ENCODE measurements around the gene CCNY.

Gene CCNY

DNA sequence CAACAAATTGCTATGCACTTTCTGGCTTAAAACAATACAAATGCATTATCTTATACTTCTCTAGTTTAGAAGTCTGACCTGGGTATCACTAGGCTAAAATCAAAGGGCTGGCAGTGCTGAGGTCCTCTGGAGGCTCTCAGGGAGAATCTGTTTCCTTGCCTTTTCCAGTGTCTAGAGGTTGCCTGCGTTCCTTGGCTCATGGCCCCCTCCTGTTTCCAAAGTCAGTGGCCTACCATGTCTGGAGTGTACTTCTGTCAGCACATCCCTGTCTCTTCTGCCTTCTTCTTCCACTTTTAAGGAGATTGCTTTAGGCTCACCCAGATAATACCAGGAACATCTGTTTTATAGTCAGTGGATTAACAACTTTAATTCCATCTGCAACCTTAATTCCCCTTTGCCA, 52.4 kb downstream of the CCNY start:
- Histone ChIP-seq H3K27ac (ENCODE audit: low read length) (no peak overlapping the region), H3K36me3 (ENCODE audit: control insufficient read depth in 1 of 2, insufficient read depth in 2 of 2, low read length in 2 of 2) (no peaks in the 10 kb centered on the region), H3K4me3 (ENCODE audit: low read depth in 1 of 2, low read length in 2 of 2) (no peak overlapping the region), H3K4me1 (ENCODE audit: control insufficient read depth in 1 of 2, insufficient read depth in 2 of 2, low read length in 2 of 2) (peaks cover 0 to 20% of the 10 kb centered on the region in 2 donors), H3K27me3 (ENCODE audit: low read depth, low read length) (no peaks in the 10 kb centered on the region), H3K9me3 (ENCODE audit: control insufficient read depth in 1 of 2, low read length in 2 of 2) (no peaks in the 10 kb centered on the region)

DNA sequence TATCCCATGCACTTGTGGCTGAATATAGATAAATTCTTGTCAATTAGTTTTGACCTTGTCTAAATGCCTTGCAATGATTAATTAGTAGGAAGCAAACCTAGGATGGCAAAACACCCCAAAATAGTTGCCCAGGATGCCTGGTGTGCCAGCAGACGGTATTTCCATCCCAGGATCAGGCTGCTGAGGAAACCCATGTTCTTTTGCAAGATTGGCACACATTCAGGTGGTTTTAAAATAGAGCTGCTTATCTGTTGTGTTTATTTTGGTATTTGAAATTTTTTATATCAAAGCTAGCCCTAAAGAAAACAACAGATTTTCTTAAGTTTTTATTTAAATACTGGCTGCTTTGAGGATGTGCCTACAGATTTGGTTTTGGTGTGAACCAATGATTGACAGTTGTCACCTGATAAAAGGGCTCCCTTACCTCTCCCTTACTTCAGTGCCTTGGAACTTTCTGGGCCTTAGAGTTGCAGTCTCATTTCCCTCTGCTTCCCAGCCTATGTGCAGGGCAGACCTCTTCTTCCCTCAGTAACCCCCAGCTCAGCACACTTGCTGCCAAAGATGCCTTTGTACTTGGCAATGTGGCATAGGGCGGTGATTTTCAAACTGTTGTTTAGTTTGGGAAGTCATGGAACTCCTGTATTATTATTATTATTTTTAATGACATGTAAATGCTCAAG, 54.0 kb downstream of the CCNY start:
- Histone ChIP-seq H3K9me3 (ENCODE audit: control insufficient read depth in 1 of 2, low read length in 2 of 2) (no peaks in the 10 kb centered on the region), H3K4me1 (ENCODE audit: control insufficient read depth in 1 of 2, insufficient read depth in 2 of 2, low read length in 2 of 2) (peaks cover 0 to 20% of the 10 kb centered on the region in 2 donors), H3K27ac (ENCODE audit: low read length) (no peak overlapping the region), H3K36me3 (ENCODE audit: control insufficient read depth in 1 of 2, insufficient read depth in 2 of 2, low read length in 2 of 2) (no peaks in the 10 kb centered on the region), H3K27me3 (ENCODE audit: low read depth, low read length) (no peaks in the 10 kb centered on the region), H3K4me3 (ENCODE audit: low read depth in 1 of 2, low read length in 2 of 2) (no peak overlapping the region)

DNA sequence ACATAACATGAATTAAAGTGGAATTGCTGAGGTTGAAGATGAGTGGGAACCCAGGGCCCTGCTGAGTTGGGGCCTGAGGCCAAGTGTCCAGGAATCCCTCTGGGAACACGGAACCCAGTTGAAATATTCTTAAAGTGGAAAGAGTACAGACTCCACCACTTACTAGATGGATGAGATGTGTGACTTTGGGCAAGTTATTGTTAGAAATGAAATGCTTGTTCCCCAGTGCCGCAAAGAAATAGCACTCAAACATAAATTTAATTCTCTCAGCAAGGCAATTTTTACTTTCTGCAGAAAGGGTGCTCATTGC, 54.5 kb downstream of the CCNY start:
- Histone ChIP-seq H3K4me1 (ENCODE audit: control insufficient read depth in 1 of 2, insufficient read depth in 2 of 2, low read length in 2 of 2) (peaks cover 0 to 25% of the 10 kb centered on the region in 2 donors), H3K27ac (ENCODE audit: low read length) (no peak overlapping the region), H3K9me3 (ENCODE audit: control insufficient read depth in 1 of 2, low read length in 2 of 2) (no peaks in the 10 kb centered on the region), H3K36me3 (ENCODE audit: control insufficient read depth in 1 of 2, insufficient read depth in 2 of 2, low read length in 2 of 2) (no peaks in the 10 kb centered on the region), H3K4me3 (ENCODE audit: low read depth in 1 of 2, low read length in 2 of 2) (no peak overlapping the region), H3K27me3 (ENCODE audit: low read depth, low read length) (no peaks in the 10 kb centered on the region)

DNA sequence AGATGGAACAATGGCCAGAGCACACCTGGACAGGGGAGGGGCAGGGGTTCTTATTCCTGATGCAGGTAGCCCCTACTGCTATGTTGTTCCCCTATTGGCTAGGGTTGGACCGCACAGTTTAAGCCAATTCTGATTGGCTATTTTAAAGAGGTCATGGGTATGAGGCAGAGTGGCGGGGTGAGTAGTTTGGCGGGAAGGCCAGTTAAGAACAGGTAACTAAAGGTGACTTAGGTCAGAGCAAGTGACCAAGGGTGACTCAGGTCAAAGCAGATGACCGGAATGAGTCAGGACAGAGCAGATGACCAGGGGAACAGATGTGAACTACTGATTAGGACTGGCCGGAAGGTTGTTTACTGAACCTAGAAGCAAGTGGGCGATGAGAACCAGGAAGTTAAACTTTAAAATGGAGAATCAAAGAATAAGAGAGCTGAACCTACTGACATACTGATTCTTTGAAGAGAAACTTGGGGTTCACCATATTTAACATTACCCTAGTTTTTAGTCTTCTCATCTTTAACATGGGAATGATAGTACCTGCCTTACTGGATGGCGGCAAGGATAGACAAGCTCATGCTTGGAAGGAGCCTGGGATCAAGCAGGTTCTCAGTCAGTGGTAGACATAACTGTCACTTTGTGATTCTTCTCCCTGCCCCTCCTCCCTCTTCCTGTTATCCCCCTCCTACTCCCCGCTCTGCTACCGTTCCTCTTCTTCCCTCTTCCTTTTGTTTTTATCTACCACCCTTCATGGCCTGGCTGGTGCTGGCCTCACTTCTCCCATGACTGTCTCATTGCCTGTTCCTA, 55.0 kb downstream of the CCNY start:
- H3K4me3 ChIP-seq (ENCODE audit: low read depth in 1 of 2, low read length in 2 of 2), result no peak overlapping the region
- H3K4me1 ChIP-seq (ENCODE audit: control insufficient read depth in 1 of 2, insufficient read depth in 2 of 2, low read length in 2 of 2), result peaks cover 0 to 30% of the 10 kb centered on the region in 2 donors
- no peaks in the 10 kb centered on the region for H3K27me3 ChIP-seq (ENCODE audit: low read depth, low read length)
- no peaks in the 10 kb centered on the region for H3K36me3 ChIP-seq (ENCODE audit: control insufficient read depth in 1 of 2, insufficient read depth in 2 of 2, low read length in 2 of 2)
- H3K27ac ChIP-seq (ENCODE audit: low read length), result no peak overlapping the region
- H3K9me3 ChIP-seq (ENCODE audit: control insufficient read depth in 1 of 2, low read length in 2 of 2), result no peaks in the 10 kb centered on the region

DNA sequence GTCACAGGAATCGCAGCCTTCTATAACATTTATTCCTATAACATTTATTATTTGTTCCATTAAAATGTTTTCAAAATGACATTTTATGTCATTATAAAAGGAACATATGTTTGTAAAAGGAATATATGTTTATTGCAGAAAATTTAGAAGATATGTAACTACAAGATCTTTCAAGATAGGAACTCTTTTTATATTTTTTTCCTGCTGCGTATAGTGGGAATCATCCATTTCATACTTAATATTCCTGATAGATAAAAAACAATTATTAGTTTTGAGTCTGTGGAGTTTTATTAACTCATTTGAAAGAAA, 55.6 kb downstream of the CCNY start:
- no peaks in the 10 kb centered on the region for H3K9me3 ChIP-seq (ENCODE audit: control insufficient read depth in 1 of 2, low read length in 2 of 2)
- H3K27ac ChIP-seq (ENCODE audit: low read length), result no peak overlapping the region
- peaks cover 0 to 32% of the 10 kb centered on the region in 2 donors for H3K4me1 ChIP-seq (ENCODE audit: control insufficient read depth in 1 of 2, insufficient read depth in 2 of 2, low read length in 2 of 2)
- H3K36me3 ChIP-seq (ENCODE audit: control insufficient read depth in 1 of 2, insufficient read depth in 2 of 2, low read length in 2 of 2), result no peaks in the 10 kb centered on the region
- H3K4me3 ChIP-seq (ENCODE audit: low read depth in 1 of 2, low read length in 2 of 2), result no peak overlapping the region
- H3K27me3 ChIP-seq (ENCODE audit: low read depth, low read length), result no peaks in the 10 kb centered on the region

DNA sequence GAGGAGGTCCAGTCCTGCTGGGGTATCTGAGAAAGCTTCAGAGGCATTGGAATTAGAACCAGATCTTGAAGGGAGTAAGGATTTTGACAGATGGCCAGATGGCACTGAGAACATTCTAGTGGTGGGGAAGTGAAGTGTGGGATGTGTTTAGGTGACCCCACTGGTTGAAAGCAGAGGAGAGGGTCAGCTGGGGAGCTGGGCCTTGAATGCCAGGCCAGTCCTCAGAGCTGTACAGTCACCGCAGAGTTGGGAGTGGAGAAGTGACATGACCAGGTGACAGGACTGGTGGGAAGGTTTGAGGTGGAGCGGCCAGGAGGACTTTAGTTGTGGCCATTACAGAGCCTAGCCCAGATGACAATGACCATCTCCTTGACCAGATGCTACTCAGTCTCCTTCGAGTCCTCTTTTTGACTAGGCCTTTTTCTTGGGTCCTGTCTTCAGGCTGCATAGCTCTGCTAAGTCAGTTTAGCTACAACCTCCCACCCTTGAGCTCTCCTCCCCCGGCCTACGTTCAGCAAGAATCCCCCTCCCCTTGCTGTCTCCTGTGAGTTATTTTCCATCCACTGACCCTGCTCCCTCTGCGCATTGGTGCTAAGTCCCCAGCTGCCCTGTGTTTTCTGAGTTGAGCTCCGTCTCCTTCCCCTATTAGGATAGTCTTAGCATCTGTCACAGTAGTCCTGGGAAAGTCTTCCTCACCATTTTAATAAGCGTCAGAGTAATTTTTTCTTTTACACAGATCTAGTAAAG, 56.3 kb downstream of the CCNY start:
- H3K27me3 ChIP-seq (ENCODE audit: low read depth, low read length), result no peaks in the 10 kb centered on the region
- no peak overlapping the region for H3K4me3 ChIP-seq (ENCODE audit: low read depth in 1 of 2, low read length in 2 of 2)
- no peak overlapping the region for H3K27ac ChIP-seq (ENCODE audit: low read length)
- peaks cover 3 to 30% of the 10 kb centered on the region in 2 donors for H3K4me1 ChIP-seq (ENCODE audit: control insufficient read depth in 1 of 2, insufficient read depth in 2 of 2, low read length in 2 of 2)
- no peaks in the 10 kb centered on the region for H3K9me3 ChIP-seq (ENCODE audit: control insufficient read depth in 1 of 2, low read length in 2 of 2)
- no peaks in the 10 kb centered on the region for H3K36me3 ChIP-seq (ENCODE audit: control insufficient read depth in 1 of 2, insufficient read depth in 2 of 2, low read length in 2 of 2)

DNA sequence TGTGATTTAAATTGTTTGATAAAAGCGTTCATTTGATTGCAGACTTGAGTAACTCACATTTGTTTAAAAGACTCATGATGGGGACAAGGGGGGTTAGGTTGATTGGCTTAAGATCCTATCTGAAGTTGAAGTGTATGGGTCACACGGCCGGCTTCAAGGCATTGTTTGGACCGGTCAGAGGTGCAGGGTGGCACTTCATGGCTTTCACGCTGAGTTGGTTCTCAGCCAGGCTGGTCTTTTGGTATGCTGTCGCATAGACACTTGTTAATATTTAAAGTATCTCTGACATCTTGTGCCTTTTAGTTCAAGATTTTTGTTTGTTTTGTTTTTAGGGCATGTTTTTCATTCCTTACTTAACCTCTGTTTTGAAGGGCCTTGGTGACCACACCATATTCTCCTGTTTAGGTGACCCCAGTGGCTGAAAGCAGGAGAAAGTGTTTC, 58.1 kb downstream of the CCNY start:
- Histone ChIP-seq H3K4me1 (ENCODE audit: control insufficient read depth in 1 of 2, insufficient read depth in 2 of 2, low read length in 2 of 2) (peaks cover 5 to 33% of the 10 kb centered on the region in 2 donors), H3K27me3 (ENCODE audit: low read depth, low read length) (no peaks in the 10 kb centered on the region), H3K27ac (ENCODE audit: low read length) (no peak overlapping the region), H3K36me3 (ENCODE audit: control insufficient read depth in 1 of 2, insufficient read depth in 2 of 2, low read length in 2 of 2) (no peaks in the 10 kb centered on the region), H3K9me3 (ENCODE audit: control insufficient read depth in 1 of 2, low read length in 2 of 2) (no peaks in the 10 kb centered on the region), H3K4me3 (ENCODE audit: low read depth in 1 of 2, low read length in 2 of 2) (no peak overlapping the region)

DNA sequence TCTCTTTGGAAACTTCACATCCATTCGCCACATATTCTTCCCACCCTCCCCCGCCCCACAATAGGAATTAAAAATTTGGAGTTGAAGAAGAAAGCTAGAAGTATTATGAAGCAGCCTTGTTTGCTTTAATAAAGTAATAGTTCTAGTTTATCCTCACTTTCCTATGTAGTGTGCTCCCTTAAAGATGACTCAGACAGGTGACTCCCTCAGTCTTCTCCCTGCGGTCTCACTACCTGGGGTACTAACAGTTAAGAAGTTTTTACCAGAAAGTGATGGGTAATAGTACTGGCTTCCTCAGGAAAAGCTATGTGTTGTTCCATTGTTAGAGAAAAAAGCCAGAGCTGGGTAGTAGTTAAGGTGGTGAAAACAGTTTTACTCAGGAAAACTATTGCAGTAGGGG, 58.6 kb downstream of the CCNY start:
- no peak overlapping the region for H3K27ac ChIP-seq (ENCODE audit: low read length)
- peaks cover 5 to 33% of the 10 kb centered on the region in 2 donors for H3K4me1 ChIP-seq (ENCODE audit: control insufficient read depth in 1 of 2, insufficient read depth in 2 of 2, low read length in 2 of 2)
- H3K36me3 ChIP-seq (ENCODE audit: control insufficient read depth in 1 of 2, insufficient read depth in 2 of 2, low read length in 2 of 2), result no peaks in the 10 kb centered on the region
- H3K4me3 ChIP-seq (ENCODE audit: low read depth in 1 of 2, low read length in 2 of 2), result no peak overlapping the region
- H3K27me3 ChIP-seq (ENCODE audit: low read depth, low read length), result no peaks in the 10 kb centered on the region
- no peaks in the 10 kb centered on the region for H3K9me3 ChIP-seq (ENCODE audit: control insufficient read depth in 1 of 2, low read length in 2 of 2)

DNA sequence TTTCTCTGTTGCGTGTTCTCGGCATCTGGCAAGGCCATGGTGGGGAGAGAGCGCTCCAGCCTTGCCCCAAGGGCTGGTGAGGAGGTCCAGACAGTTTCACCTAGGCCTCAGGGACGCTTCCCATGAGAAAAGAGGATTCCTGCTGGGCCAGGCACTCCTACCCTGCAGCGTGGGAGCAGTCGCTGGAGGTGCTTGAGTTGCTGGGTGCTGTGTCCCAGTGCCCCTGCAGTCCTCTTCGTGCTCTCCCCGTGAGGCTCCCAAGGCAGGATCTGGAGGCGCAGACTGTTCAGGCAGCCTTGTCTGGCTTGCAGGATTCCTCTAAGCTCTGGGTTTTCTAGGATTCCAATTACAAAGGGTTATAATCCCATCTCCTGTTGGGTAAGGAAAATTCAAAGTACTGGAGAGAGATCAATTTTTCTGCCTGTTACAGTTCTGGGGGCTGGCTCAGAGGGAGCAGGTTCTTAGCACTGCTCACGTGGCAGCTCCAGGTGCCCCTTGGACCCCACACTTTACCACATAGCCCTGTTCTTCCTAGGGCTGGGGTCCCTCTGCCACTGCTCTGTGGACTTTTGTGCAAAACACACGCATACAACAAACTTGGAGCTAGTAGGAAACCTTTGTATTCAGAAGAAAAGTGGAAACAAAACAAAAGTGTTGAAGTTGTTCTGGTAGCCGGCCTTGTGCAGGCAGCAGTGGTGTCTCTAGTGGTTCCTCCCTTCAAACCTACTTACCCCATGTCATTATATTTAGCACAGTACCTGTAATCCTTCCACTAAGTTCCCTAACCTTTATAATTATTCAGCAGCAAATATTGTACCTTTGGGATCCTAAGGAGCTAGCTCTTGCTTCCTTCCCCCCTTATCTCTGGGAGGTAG, 60.5 kb downstream of the CCNY start:
- Histone ChIP-seq H3K4me1 (ENCODE audit: control insufficient read depth in 1 of 2, insufficient read depth in 2 of 2, low read length in 2 of 2) (peaks cover 12 to 36% of the 10 kb centered on the region in 2 donors), H3K27me3 (ENCODE audit: low read depth, low read length) (no peaks in the 10 kb centered on the region), H3K36me3 (ENCODE audit: control insufficient read depth in 1 of 2, insufficient read depth in 2 of 2, low read length in 2 of 2) (no peaks in the 10 kb centered on the region), H3K9me3 (ENCODE audit: control insufficient read depth in 1 of 2, low read length in 2 of 2) (no peaks in the 10 kb centered on the region), H3K27ac (ENCODE audit: low read length) (no peak overlapping the region), H3K4me3 (ENCODE audit: low read depth in 1 of 2, low read length in 2 of 2) (no peak overlapping the region)

DNA sequence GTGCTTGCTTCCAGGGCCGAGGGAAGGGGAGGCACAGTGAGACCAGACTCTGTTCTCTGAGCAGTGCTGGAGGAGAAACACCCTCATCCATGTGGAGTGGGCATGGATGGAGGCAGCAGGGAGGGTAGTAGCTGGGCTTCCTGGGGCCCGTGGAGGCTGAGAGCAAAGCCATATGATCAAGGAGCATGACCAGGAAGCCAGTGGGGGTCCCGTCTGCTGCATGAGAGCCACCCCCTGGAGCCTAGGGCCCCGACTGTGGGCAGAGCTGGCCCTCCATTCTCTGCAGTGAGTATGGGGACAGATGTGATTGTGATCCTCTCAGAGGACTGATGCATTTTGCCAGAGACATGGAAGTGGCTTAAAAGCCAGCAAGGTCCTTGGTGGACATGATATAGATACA, 61.6 kb downstream of the CCNY start:
- Histone ChIP-seq H3K36me3 (ENCODE audit: control insufficient read depth in 1 of 2, insufficient read depth in 2 of 2, low read length in 2 of 2) (no peaks in the 10 kb centered on the region), H3K9me3 (ENCODE audit: control insufficient read depth in 1 of 2, low read length in 2 of 2) (no peaks in the 10 kb centered on the region), H3K4me1 (ENCODE audit: control insufficient read depth in 1 of 2, insufficient read depth in 2 of 2, low read length in 2 of 2) (peaks cover 12 to 36% of the 10 kb centered on the region in 2 donors), H3K27me3 (ENCODE audit: low read depth, low read length) (no peaks in the 10 kb centered on the region), H3K27ac (ENCODE audit: low read length) (no peak overlapping the region), H3K4me3 (ENCODE audit: low read depth in 1 of 2, low read length in 2 of 2) (no peak overlapping the region)

DNA sequence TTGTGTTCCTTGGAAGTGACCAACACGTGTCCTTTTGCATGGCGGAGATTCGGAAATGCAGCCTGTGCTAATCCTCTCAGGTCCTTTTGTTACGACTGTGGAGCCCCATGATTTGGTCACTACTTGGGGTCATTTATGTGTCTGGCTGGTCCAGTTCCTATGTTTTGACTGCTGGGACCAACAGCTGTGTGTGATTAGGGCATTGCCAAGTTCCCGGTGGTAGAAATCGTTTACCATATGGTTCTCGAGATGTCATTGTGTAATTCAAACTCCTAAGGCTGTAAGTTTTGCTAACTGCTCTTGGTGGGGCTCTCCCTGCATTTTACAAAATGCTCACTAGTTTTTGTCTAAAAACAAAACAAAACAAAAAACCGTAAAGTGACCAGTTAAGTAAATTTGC, 62.0 kb downstream of the CCNY start:
- Histone ChIP-seq H3K27ac (ENCODE audit: low read length) (no peak overlapping the region), H3K9me3 (ENCODE audit: control insufficient read depth in 1 of 2, low read length in 2 of 2) (no peaks in the 10 kb centered on the region), H3K4me1 (ENCODE audit: control insufficient read depth in 1 of 2, insufficient read depth in 2 of 2, low read length in 2 of 2) (peaks cover 12 to 36% of the 10 kb centered on the region in 2 donors), H3K4me3 (ENCODE audit: low read depth in 1 of 2, low read length in 2 of 2) (no peak overlapping the region), H3K27me3 (ENCODE audit: low read depth, low read length) (no peaks in the 10 kb centered on the region), H3K36me3 (ENCODE audit: control insufficient read depth in 1 of 2, insufficient read depth in 2 of 2, low read length in 2 of 2) (no peaks in the 10 kb centered on the region)
